IMR-90 (cell line): Measurements from ENCODE around the gene CHMP1A. TPM values are rescaled to one million over a fixed set of nuclear protein-coding genes. Genes with fewer than 3 reads are reported as not detected.

Source experiments
- ATAC-seq: fragments of 200-7000 bp; cut with Tn5 transposase; 2 replicates; pipeline ENCODE4 v1.9.1; 2020; ENCODE audit warnings: low read depth, mild to moderate bottlenecking, moderate library complexity
- BruUV-seq: library from RNA; stranded (reverse); fragments of 400-500 nt; replicated peaks from 2 replicates; lab custom pipeline; 2021; lab: Mats Ljungman, UMichigan
- CTCF ChIA-PET: fragments of 300-600 bp; formaldehyde crosslinking; extraction: SDS; loops from one replicate; lab custom pipeline; 2021; ENCODE audit warnings: antibody characterized with exemption; lab: Yijun Ruan, JAX
- POLR2A ChIA-PET: fragments of 300-600 bp; sonication (Branson Sonifier 250); formaldehyde crosslinking; loops from one replicate; lab custom pipeline; 2022; ENCODE audit warnings: antibody characterized with exemption; ENCODE audit not compliant: unreplicated experiment; lab: Charles Lee
- DNase-seq: peaks from one replicate; pipeline ENCODE4 v3.0.0; 2013
- H2AFZ ChIP-seq: replicated peaks from 2 replicates; pipeline ENCODE3; 2013; ENCODE audit warnings: low read length, mild to moderate bottlenecking; ENCODE audit not compliant: poor library complexity
- H2AK5ac ChIP-seq: 2 replicates; pipeline ENCODE4 v1.6.1; 2013; ENCODE audit warnings: low read depth, low read length, inconsistent platforms
- H2AK9ac ChIP-seq: replicated peaks from 2 replicates; pipeline ENCODE3; 2013; ENCODE audit warnings: mild to moderate bottlenecking, low read depth, low read length, moderate library complexity; ENCODE audit not compliant: poor library complexity
- H2BK120ac ChIP-seq: 2 replicates; pipeline ENCODE4 v1.6.1; 2013; ENCODE audit warnings: low read depth, low read length, inconsistent platforms
- H2BK15ac ChIP-seq: 3 replicates; pipeline ENCODE4 v1.6.1; 2013; ENCODE audit warnings: low read depth, low read length, inconsistent platforms
- H2BK20ac ChIP-seq: 2 replicates; pipeline ENCODE4 v1.6.1; 2013; ENCODE audit warnings: low read depth, mild to moderate bottlenecking, inconsistent platforms, low read length, moderate library complexity
- H2BK5ac ChIP-seq: 2 replicates; pipeline ENCODE4 v1.6.1; 2013; ENCODE audit warnings: mild to moderate bottlenecking, low read depth, low read length, inconsistent platforms; ENCODE audit not compliant: poor library complexity, severe bottlenecking
- H3K14ac ChIP-seq: replicated peaks from 2 replicates; pipeline ENCODE4 v1.6.1; 2013; ENCODE audit warnings: low read depth, low read length, inconsistent platforms
- H3K18ac ChIP-seq: 2 replicates; pipeline ENCODE4 v1.6.1; 2013; ENCODE audit warnings: low read depth, low read length, control low read depth
- H3K23ac ChIP-seq: 2 replicates; pipeline ENCODE4 v1.6.1; 2013; ENCODE audit warnings: low read depth, low read length, inconsistent platforms
- H3K27ac ChIP-seq: 2 replicates; pipeline ENCODE4 v1.5.1; 2013; ENCODE audit warnings: mild to moderate bottlenecking, control low read depth, low read length; ENCODE audit not compliant: insufficient read depth
- H3K27me3 ChIP-seq: 2 replicates; pipeline ENCODE4 v1.6.1; 2013; ENCODE audit warnings: low read length; ENCODE audit not compliant: control insufficient read depth, insufficient read depth
- H3K36me3 ChIP-seq: 2 replicates; pipeline ENCODE4 v1.6.1; 2013; ENCODE audit warnings: low read length, mixed read lengths; ENCODE audit not compliant: control insufficient read depth, insufficient read depth
- H3K4ac ChIP-seq: 2 replicates; pipeline ENCODE4 v1.6.1; 2013; ENCODE audit warnings: low read depth, low read length, inconsistent platforms
- H3K4me1 ChIP-seq: 2 replicates; pipeline ENCODE4 v1.6.1; 2013; ENCODE audit warnings: low read length, mixed read lengths; ENCODE audit not compliant: control insufficient read depth, insufficient read depth
- H3K4me2 ChIP-seq: 2 replicates; pipeline ENCODE4 v1.6.1; 2013; ENCODE audit warnings: low read depth, mild to moderate bottlenecking, control low read depth, low read length, moderate library complexity
- H3K4me3 ChIP-seq: 2 replicates; pipeline ENCODE4 v1.5.1; 2013; ENCODE audit warnings: low read depth, mild to moderate bottlenecking, control low read depth, low read length, moderate library complexity; ENCODE audit not compliant: insufficient read depth
- H3K56ac ChIP-seq: 2 replicates; pipeline ENCODE4 v1.6.1; 2013; ENCODE audit warnings: low read length, inconsistent platforms; ENCODE audit not compliant: insufficient read depth; ENCODE audit errors: extremely low read depth
- H3K79me1 ChIP-seq, 2 experiments: 2 replicates each; pipeline ENCODE4 v1.6.1; 2013; ENCODE audit warnings: low read length in 2 of 2, inconsistent platforms in 1 of 2, low read depth in 1 of 2
- H3K9ac ChIP-seq: 2 replicates; pipeline ENCODE4 v1.6.1; 2013; ENCODE audit warnings: low read depth, low read length, control low read depth
- H3K9me1 ChIP-seq: 2 replicates; pipeline ENCODE4 v1.6.1; 2013; ENCODE audit warnings: low read length, inconsistent platforms; ENCODE audit not compliant: insufficient read depth
- H3K9me3 ChIP-seq: 2 replicates; pipeline ENCODE4 v1.6.1; 2013; ENCODE audit warnings: low read length; ENCODE audit not compliant: control insufficient read depth, insufficient read depth
- H4K20me1 ChIP-seq: 2 replicates; pipeline ENCODE4 v1.6.1; 2013; ENCODE audit warnings: low read length, inconsistent platforms; ENCODE audit not compliant: insufficient read depth
- H4K5ac ChIP-seq: 2 replicates; pipeline ENCODE4 v1.6.1; 2013; ENCODE audit warnings: mild to moderate bottlenecking, low read depth, low read length, control low read depth
- H4K8ac ChIP-seq, 2 experiments: 2 replicates each; pipeline ENCODE4 v1.6.1; 2013; ENCODE audit warnings: low read depth in 2 of 2, low read length in 2 of 2, control low read depth in 1 of 2, inconsistent platforms in 1 of 2
- H4K91ac ChIP-seq: 2 replicates; pipeline ENCODE4 v1.6.1; 2013; ENCODE audit warnings: low read depth, low read length, inconsistent platforms; ENCODE audit not compliant: insufficient read depth
- BHLHE40 ChIP-seq: fragments of 150-350 bp; IDR thresholded peaks from 2 replicates; pipeline ENCODE4 v1.6.1; 2016; ENCODE audit warnings: mild to moderate bottlenecking, low read depth, low read length
- CEBPB ChIP-seq: IDR thresholded peaks from 2 replicates; pipeline ENCODE4 v1.6.1; 2012; ENCODE audit warnings: low read depth, low read length, improper control_type of control experiment
- ELK1 ChIP-seq: fragments of 150-350 bp; IDR thresholded peaks from 2 replicates; pipeline ENCODE4 v1.6.1; 2016; ENCODE audit warnings: low read depth, mild to moderate bottlenecking, low read length, moderate library complexity, borderline replicate concordance
- MAFK ChIP-seq: IDR thresholded peaks from 2 replicates; pipeline ENCODE4 v1.6.1; 2012; ENCODE audit warnings: low read depth, low read length, improper control_type of control experiment
- MXI1 ChIP-seq: IDR thresholded peaks from 2 replicates; pipeline ENCODE4 v1.6.1; 2012; ENCODE audit warnings: low read depth, mild to moderate bottlenecking, low read length, moderate library complexity, borderline replicate concordance
- NFE2L2 ChIP-seq: fragments of 150-350 bp; IDR thresholded peaks from 2 replicates; pipeline ENCODE4 v1.6.1; 2016; ENCODE audit warnings: low read depth, mild to moderate bottlenecking, low read length
- RAD21 ChIP-seq: IDR thresholded peaks from 2 replicates; pipeline ENCODE4 v1.6.1; 2012; ENCODE audit warnings: low read length, improper control_type of control experiment
- RCOR1 ChIP-seq: IDR thresholded peaks from 2 replicates; pipeline ENCODE4 v1.6.1; 2012; ENCODE audit warnings: mild to moderate bottlenecking, low read length, improper control_type of control experiment; ENCODE audit not compliant: insufficient replicate concordance
- RFX5 ChIP-seq: IDR thresholded peaks from 2 replicates; pipeline ENCODE4 v1.8.0; 2012; ENCODE audit warnings: low read depth, mild to moderate bottlenecking, low read length, moderate library complexity
- SMC3 ChIP-seq: fragments of 150-350 bp; IDR thresholded peaks from 2 replicates; pipeline ENCODE4 v1.6.1; 2016; ENCODE audit warnings: low read depth, mild to moderate bottlenecking, antibody characterized with exemption, low read length, moderate library complexity
- WGBS, 2 experiments: methylation state at CpG; one replicate each; pipeline versions ENCODE4 v1.1.5 to v1.1.7; 2013; ENCODE audit warnings: missing lambda C conversion rate in 2 of 2; ENCODE audit not compliant: insufficient read length in 1 of 2; ENCODE audit errors: extremely low coverage in 2 of 2; 5-methylcytosine and 5-hydroxymethylcytosine counted together
- dilution Hi-C: fragments of 300-500 bp; cut with HindIII; formaldehyde crosslinking; loops from one replicate; pipeline ENCODE4 v1.14.3; 2018; ENCODE audit warnings: low sequenced_read_pairs; ENCODE audit not compliant: unreplicated experiment
- in situ Hi-C: fragments of 300-500 bp; cut with MboI; formaldehyde crosslinking; loops from 3 replicates; pipeline ENCODE4 v1.14.3; 2019; ENCODE audit warnings: low sequenced_read_pairs, inconsistent platforms, mixed read lengths
- intact Hi-C: fragments of 100-400 bp; cut with micrococcal nuclease; formaldehyde crosslinking; loops from 2 replicates; pipeline ENCODE4 v1.10.0; 2022
- polyA plus RNA-seq, 3 experiments: library from polyadenylated mRNA; depleted of rRNA; stranded (reverse); fragments of >200 nt; gene quantifications; 2 replicates each; pipeline ENCODE4 v1.2.3, GENCODE V29; 2012; ENCODE audit warnings: low replicate concordance in 1 of 3
- total RNA-seq: library from RNA; depleted of rRNA; stranded (reverse); fragments of >200 nt; gene quantifications from 2 replicates; pipeline ENCODE4 v1.2.3, GENCODE V29; 2012
- TF ChIP-seq, protein P1 (sequence below): conservative IDR thresholded peaks from 2 replicates; pipeline ENCODE4 v1.5.1; 2012; ENCODE audit warnings: mild to moderate bottlenecking, low read depth, low read length, improper control_type of control experiment
- TF ChIP-seq, protein P2 (sequence below): fragments of 150-350 bp; IDR thresholded peaks from 2 replicates; pipeline ENCODE4 v1.6.1; 2017; ENCODE audit warnings: mild to moderate bottlenecking, antibody characterized with exemption, low read length, low read depth

CHMP1A gene
- total and polyA plus RNA-seq, 2 of the 4 experiments (the other 2 are of a cell fraction), result 97.3 to 99.8 TPM

- TF ChIP-seq MXI1, result no peak
Observed at GRCh38 chr16:89693931-89694783, 36.6 kb upstream of the CHMP1A start (continued).

DNA sequence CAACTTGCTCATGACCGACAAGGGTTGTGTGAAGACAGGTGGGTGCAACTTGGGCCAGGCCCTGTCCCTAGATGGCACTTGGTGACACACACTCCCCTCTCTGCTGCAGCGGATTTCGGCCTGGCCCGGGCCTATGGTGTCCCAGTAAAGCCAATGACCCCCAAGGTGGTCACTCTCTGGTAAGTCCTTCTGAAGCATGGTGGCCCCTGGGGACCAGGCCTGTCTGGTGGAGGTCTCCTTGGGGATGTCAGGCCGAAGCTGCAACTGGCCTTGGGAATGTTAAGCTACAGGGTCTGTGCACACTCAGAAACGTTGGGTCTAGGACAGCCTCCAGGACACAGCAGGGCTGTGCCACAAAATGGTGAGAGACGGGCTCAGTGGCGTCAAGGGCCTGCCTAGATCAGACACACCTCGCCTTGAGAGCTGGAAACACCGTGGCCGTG, 35.8 kb upstream of the CHMP1A start:
- intact Hi-C loops (no loop called here), in situ Hi-C loops (no loop called here), dilution Hi-C loops (no loop called here)
- H3K4me1 ChIP-seq, result no peaks in the 10 kb centered on the region
- no peak overlapping the region for H3K27ac ChIP-seq
- ChIA-PET CTCF (no interaction called here), POLR2A (no interaction called here)
- H3K56ac ChIP-seq, result no peak overlapping the region
- H3K9me3 ChIP-seq, result no peaks in the 10 kb centered on the region
- H3K4ac ChIP-seq, result no peak overlapping the region
- H2AK9ac ChIP-seq, result no peak overlapping the region
- peaks cover 56% of the 10 kb centered on the region for H3K36me3 ChIP-seq
- no peak overlapping the region for H2AFZ ChIP-seq
- H3K9ac ChIP-seq, result no peak overlapping the region
- H3K4me3 ChIP-seq, result no peak overlapping the region
- no peak for ATAC-seq
- 79% methylated on average over 2 of the region's 11 CpGs; no CpG with 5 or more reads in 1 of the 2 experiments for WGBS, 2 experiments
- no peak for DNase-seq
- H2BK120ac ChIP-seq, result no peak overlapping the region
- no peak overlapping the region for H4K5ac ChIP-seq
- H3K14ac ChIP-seq, result no peak overlapping the region
- no peak overlapping the region for H2BK20ac ChIP-seq
- no peak overlapping the region for H3K4me2 ChIP-seq
- no peak overlapping the region for H4K91ac ChIP-seq
- BruUV-seq, result no TSS peak
- no peak overlapping the region for H3K23ac ChIP-seq
- no peaks in the 10 kb centered on the region for H3K27me3 ChIP-seq
- H2BK15ac ChIP-seq, result no peak overlapping the region
- no peak overlapping the region for H2AK5ac ChIP-seq
- H3K9me1 ChIP-seq, result peaks cover 2% of the 10 kb centered on the region; the same call in 1 of the 2 replicates
- H3K79me1 ChIP-seq, result peaks cover 19 to 27% of the 10 kb centered on the region in 2 experiments
- peaks cover 15% of the 10 kb centered on the region; the same call in 1 of the 2 replicates for H4K20me1 ChIP-seq
- no peak overlapping the region for H2BK5ac ChIP-seq
- no peak overlapping the region for H4K8ac ChIP-seq
- H3K18ac ChIP-seq, result no peak overlapping the region
- no peak for TF ChIP-seq ELK1
- TF ChIP-seq, protein P1, sequence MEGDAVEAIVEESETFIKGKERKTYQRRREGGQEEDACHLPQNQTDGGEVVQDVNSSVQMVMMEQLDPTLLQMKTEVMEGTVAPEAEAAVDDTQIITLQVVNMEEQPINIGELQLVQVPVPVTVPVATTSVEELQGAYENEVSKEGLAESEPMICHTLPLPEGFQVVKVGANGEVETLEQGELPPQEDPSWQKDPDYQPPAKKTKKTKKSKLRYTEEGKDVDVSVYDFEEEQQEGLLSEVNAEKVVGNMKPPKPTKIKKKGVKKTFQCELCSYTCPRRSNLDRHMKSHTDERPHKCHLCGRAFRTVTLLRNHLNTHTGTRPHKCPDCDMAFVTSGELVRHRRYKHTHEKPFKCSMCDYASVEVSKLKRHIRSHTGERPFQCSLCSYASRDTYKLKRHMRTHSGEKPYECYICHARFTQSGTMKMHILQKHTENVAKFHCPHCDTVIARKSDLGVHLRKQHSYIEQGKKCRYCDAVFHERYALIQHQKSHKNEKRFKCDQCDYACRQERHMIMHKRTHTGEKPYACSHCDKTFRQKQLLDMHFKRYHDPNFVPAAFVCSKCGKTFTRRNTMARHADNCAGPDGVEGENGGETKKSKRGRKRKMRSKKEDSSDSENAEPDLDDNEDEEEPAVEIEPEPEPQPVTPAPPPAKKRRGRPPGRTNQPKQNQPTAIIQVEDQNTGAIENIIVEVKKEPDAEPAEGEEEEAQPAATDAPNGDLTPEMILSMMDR, result no peak
- TF ChIP-seq RAD21, result no peak
- TF ChIP-seq BHLHE40, result no peak
- no peak for TF ChIP-seq NFE2L2
- TF ChIP-seq RCOR1, result no peak
- TF ChIP-seq CEBPB, result no peak
- no peak for TF ChIP-seq MAFK
- TF ChIP-seq RFX5, result no peak
- TF ChIP-seq MXI1, result no peak
- TF ChIP-seq SMC3, result no peak
- TF ChIP-seq, protein P2, sequence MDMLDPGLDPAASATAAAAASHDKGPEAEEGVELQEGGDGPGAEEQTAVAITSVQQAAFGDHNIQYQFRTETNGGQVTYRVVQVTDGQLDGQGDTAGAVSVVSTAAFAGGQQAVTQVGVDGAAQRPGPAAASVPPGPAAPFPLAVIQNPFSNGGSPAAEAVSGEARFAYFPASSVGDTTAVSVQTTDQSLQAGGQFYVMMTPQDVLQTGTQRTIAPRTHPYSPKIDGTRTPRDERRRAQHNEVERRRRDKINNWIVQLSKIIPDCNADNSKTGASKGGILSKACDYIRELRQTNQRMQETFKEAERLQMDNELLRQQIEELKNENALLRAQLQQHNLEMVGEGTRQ, result no peak
